GM12892 (cell line): Measurements from ENCODE around the gene RNF17.

Source experiments
- POLR2A ChIP-seq: IDR thresholded peaks from 2 replicates; pipeline ENCODE4 v1.6.1; 2011; ENCODE audit warnings: low read depth, low read length, control low read depth
- POLR2AphosphoS5 ChIP-seq: IDR thresholded peaks from 2 replicates; pipeline ENCODE4 v1.6.1; 2011; ENCODE audit warnings: low read depth, low read length, control low read depth

DNA sequence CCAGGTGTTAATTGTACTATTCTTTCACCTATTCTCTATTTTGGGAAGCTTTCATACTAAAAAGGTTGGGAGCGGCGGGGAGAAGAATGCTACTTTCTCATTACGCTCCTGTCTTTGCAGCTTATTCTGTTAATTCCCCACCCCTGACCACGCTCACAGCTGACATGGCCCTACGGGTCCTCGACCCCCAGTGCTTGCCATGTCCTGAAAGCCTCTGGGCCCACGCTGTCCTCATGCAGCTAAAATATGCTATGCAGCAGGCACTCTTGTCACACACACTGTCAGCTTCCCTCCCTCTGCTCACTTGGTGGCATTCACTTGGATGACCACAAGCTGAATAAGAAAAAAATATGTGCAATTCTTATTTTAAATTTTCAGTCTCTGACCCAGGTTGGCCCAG is 126.3 kb downstream of the RNF17 start:
- TF ChIP-seq POLR2A, result no peak
- TF ChIP-seq POLR2AphosphoS5, result no peak
